LNCaP clone FGC (cell line): Measurements from ENCODE around the gene H3-3A.
A peak's percentile ranks its signal among the peaks of the same experiment; 100 is the strongest.

ENCODE experiments used
- DNase-seq: peaks from one replicate; pipeline ENCODE4 v3.0.0-alpha.2; 2011; ENCODE audit warnings: low read depth
- H3K4me3 ChIP-seq: 2 replicates; pipeline ENCODE4 v1.5.1; 2011; ENCODE audit warnings: mild to moderate bottlenecking, low read depth, low read length, control low read depth
- TF ChIP-seq, protein P1 (sequence below): IDR thresholded peaks from 2 replicates; pipeline ENCODE4 v1.5.1; 2012; ENCODE audit warnings: mild to moderate bottlenecking; ENCODE audit not compliant: control insufficient read depth, insufficient read depth; ENCODE audit errors: extremely low read depth

H3-3A gene

DNA sequence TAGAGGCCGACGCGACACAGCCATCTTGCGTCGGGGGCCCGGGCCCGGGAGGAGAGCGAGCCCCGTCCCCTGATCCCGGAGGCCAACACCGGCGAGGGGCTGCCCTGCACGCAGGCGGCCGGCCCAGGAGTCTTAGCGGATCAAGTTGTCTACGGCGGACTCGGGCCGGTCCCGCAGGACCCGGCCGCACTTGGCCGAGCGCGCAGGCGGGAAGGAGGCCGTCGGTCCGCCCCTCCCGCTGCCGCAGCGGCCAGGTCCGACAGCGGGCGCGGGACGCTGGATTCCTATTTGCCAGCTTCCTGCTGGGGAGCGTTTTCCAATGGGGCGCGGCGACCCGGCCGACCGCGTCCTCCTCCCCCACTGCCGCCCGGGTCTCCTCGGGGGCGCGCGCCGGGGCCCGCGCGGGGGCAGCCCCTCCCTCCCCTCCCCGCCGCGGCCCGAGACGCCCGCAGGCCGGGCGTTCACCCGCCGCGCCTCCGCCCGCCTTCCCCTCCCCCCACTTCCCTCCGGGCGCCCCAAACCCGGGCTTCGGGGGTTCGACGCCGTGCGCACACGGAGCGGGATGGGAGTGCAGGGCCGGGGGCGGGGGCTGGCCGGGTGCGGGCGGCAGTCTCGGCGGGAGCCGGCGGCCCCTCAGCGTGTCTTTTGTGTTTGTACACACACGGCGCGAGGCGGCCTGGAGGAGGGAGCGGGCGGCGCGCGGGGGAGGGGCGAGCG is 517 bp upstream of the H3-3A start:
- no peak for DNase-seq
- TF ChIP-seq, protein P1, sequence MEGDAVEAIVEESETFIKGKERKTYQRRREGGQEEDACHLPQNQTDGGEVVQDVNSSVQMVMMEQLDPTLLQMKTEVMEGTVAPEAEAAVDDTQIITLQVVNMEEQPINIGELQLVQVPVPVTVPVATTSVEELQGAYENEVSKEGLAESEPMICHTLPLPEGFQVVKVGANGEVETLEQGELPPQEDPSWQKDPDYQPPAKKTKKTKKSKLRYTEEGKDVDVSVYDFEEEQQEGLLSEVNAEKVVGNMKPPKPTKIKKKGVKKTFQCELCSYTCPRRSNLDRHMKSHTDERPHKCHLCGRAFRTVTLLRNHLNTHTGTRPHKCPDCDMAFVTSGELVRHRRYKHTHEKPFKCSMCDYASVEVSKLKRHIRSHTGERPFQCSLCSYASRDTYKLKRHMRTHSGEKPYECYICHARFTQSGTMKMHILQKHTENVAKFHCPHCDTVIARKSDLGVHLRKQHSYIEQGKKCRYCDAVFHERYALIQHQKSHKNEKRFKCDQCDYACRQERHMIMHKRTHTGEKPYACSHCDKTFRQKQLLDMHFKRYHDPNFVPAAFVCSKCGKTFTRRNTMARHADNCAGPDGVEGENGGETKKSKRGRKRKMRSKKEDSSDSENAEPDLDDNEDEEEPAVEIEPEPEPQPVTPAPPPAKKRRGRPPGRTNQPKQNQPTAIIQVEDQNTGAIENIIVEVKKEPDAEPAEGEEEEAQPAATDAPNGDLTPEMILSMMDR, result no peak
- H3K4me3 ChIP-seq, result peak overlapping the region; percentile 71

DNA sequence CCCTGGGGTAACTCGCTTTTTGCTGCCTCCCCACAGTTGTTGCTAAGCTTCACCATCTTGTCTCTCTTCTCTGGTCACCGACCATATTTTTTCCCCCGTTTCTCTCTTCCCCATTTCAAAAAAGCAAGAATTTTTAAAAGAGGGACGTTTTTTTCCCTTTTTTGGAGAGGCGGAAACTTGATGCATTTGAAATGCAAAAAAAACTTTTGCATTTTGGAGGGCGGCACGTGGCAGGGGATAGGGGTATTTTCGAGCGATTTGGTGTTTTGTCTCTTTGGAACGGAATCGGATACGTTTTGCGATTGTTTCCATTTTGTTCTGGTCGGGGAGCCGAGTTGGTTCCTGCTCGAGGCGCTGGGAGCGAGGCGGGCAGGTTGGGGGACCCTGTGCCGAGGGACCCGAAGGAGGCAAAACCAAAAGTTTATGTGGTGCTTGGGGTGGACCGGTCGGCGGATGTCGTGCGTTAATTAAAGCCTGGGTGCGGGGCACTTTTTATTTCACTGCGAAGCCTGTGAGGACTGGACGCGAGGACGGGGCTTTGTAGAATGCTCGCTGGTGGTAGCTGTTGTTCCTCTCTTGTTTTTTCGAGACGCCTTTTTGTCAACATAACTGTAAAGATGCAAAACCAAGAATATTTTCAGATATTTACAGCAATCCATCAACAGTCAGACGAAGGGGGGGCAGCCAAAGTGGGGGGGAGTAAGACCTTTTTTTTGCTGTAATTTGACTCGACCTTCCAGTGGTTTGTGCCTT is 884 bp downstream of the H3-3A start:
- no peak for DNase-seq
- peak overlapping the region; percentile 64 for H3K4me3 ChIP-seq
- TF ChIP-seq, protein P1, result no peak

DNA sequence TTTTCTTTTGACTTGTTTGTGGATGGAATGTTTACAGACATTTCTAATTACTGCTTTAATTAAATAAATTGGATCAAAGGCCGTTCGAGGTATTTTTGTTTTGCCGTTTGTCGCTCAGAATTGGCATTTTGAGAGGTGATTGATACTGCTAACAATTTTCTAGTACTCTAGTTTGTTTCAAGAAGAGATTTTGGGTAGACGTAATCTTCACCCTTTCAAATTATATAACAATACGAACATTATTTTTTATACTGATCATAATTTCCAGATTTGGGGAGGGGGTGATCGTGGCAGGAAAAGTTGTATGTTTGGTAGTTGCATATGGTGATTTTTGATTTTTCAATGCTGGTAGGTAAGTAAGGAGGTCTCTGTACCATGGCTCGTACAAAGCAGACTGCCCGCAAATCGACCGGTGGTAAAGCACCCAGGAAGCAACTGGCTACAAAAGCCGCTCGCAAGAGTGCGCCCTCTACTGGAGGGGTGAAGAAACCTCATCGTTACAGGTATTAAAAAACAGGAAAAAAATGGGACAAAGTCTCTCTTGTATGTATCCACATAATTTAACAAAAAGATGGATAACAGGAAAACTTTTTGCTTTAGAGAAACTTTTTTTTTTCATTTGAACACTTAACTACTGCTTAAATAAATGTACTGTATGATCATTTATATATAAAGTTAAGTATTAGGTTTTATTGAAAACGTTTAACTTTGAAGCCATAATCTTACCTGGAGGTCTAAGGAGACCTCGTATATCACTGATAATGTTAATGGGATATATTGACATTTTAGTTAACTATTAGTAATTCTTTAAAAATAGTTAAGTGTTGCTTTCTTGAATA is 1.7 kb downstream of the H3-3A start:
- H3K4me3 ChIP-seq, result peak overlapping the region; percentile 64
- DNase-seq, result no peak
- TF ChIP-seq, protein P1, result peak; percentile 41

- peak overlapping the region; percentile 64 for H3K4me3 ChIP-seq
- TF ChIP-seq, protein P1, result peak; percentile 83
- DNase-seq, result no peak
Measured at GRCh38 chr1:226064816-226065248, 2.3 kb downstream of the H3-3A start.

DNA sequence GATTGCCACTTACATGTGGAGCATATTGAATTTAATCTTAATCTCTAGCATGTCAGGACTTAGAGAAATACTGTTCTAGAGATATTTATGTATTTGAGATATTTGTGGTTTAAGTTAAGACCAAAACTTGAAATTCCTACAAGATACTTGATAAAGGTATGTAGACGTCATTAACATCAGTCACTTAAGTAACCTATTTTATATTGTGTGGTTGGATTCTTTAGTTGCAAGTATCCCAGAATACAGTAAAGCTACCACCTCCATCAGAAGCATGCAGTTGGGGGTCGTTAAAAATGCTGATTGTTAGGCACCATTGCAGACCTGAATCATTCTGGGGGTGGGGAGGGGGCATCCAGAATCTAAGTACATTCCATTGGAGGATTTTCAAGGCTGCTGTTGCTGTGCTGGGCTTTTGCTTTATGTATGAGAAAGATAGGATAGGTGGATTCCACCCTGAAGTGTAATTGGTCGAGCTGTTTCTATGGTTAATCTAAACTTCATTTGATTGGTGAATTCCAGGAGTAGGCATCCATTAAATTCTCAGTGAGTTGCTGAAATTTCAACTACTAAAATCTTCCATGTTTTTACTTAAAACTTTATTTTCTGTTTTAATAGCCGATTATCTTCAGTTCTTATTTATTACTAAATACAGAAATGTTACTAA is 4.0 kb downstream of the H3-3A start:
- TF ChIP-seq, protein P1, result no peak
- DNase-seq, result no peak
- no peak overlapping the region for H3K4me3 ChIP-seq

- TF ChIP-seq, protein P1, result no peak
- no peak for DNase-seq
- H3K4me3 ChIP-seq, result no peak overlapping the region
Measured at GRCh38 chr1:226069811-226070489, 7.4 kb downstream of the H3-3A start.
